ENCODE measurements around the gene GRIK5.
A peak's percentile ranks its signal among the peaks of the same experiment; 100 is the strongest.
"Not testable (repeated sequence)": the region's sequence is repeated elsewhere in the genome, so short reads cannot be mapped to it uniquely, and the experiment has no call there.

GRIK5 gene

DNA sequence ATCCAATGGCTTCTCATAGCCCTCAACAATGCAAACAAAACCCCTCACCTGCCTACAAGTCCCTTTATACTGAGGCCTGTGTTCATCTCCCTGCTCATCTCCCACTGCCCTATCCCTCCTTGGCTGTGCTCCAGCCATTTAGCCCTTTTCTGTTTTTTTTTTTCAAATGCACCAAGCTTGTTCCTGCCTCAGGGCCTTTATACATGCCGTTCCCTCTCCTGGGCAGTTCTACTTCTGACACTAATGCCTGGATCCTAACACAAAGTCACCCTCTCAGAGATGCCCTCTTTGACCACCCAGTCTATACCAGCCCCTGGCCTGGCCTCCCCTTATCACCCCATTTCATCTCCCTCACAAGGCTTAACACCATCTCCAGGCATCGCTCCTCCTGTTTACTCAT is 32.9 kb upstream of the GRIK5 start:
- TF ChIP-seq ZNF623 (tag by site-specific recombination; IDR thresholded peaks at IDR 0.05) (peak; percentile 95), ZNF341 (tag by site-specific recombination; IDR thresholded peaks at IDR 0.05; ENCODE audit: low read depth) (no peak), ZNF558 (tag by site-specific recombination; IDR thresholded peaks at IDR 0.05) (no peak), ZNF350 (tag by site-specific recombination; IDR thresholded peaks at IDR 0.05) (no peak)
- H3K4me1 ChIP-seq (ENCODE audit: control insufficient read depth, insufficient read depth, low read length) = no peaks in the 10 kb centered on the region
- CTCF ChIA-PET = interaction anchor here (0.7 to 2.5 kb wide), 13 partner anchors 8 to 414 kb away, joined by 3 to 13 read pairs (median 4); partner anchors contain the start of gene POU2F2
- H3K4me3 ChIP-seq (ENCODE audit: low read depth, low read length) = no peak overlapping the region
- H3K27ac ChIP-seq (ENCODE audit: extremely low read depth, low read depth, low read length) = no peak overlapping the region
- no peaks in the 10 kb centered on the region; the same call in 1 of the 2 replicates for H3K9me3 ChIP-seq (ENCODE audit: control insufficient read depth, insufficient read depth, low read depth, low read length)
- H3K36me3 ChIP-seq (ENCODE audit: control insufficient read depth in 2 of 2, insufficient read depth in 1 of 2, low read length in 2 of 2) = no peaks in the 10 kb centered on the region; a peak in 1 of 3 replicates
- POLR2A ChIA-PET = interaction anchor here (1.1 to 1.4 kb wide), 2 partner anchors 10 to 148 kb away, joined by 3 to 4 read pairs; no protein-coding TSS in a partner anchor

DNA sequence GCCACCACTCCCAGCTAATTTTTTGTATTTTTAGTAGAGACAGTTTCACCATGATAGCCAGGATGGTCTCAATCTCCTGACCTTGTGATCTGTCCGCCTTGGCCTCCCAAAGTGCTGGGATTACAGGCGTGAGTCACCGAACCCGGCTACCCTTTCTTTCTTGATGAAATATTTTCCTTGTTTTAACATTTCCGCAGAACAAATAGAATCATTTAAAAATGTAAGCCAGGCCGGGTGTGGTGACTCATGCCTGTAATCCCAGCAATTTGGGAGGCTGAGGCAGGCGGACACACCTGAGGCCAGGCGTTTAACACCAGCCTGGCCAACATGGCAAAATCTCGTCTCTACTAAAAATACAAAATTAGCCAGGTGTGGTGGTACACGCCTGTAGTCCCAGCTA is 30.2 kb upstream of the GRIK5 start:
- H3K9me3 ChIP-seq (ENCODE audit: control insufficient read depth, insufficient read depth, low read depth, low read length); H3K4me3 ChIP-seq (ENCODE audit: low read depth, low read length); H3K36me3 ChIP-seq (ENCODE audit: control insufficient read depth in 2 of 2, insufficient read depth in 1 of 2, low read length in 2 of 2); H3K27ac ChIP-seq (ENCODE audit: extremely low read depth, low read depth, low read length); POLR2A ChIA-PET; H3K4me1 ChIP-seq (ENCODE audit: control insufficient read depth, insufficient read depth, low read length): not testable (repeated sequence)
- CTCF ChIA-PET = interaction anchor here (0.7 to 3.7 kb wide), 6 partner anchors 9 to 350 kb away, joined by 3 to 37 read pairs (median 6); no protein-coding TSS in a partner anchor

DNA sequence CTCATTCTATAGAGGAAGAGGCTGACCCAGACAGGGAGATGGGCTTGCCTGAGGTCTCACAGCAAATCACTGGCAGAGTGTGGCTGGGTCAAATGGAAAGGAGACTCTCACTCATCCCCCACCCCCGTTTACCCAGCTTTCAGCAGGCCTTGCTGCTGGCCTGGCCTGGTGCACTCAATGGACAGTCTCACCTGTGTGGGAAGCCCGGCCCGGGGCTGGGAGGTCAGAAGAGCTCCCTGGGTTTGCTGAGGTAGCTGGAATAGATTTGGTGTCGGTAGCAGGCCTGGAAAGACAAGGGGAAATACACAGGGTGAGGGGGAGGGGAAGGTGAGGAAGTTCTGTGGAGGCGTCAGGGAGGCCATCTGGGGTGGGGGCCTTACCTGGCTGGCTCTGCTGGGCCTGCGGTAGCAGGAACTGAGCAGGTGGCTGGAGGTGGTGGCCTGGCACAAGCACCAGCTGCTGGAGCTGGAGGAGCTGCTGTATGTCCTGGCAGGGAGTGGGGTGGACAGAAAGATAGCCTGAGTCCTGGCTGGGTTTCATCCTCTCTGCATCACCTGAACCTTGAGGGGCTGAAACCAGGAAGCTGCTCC is 29.4 kb upstream of the GRIK5 start:
- Histone ChIP-seq H3K27ac (ENCODE audit: extremely low read depth, low read depth, low read length) (no peak overlapping the region), H3K4me3 (ENCODE audit: low read depth, low read length) (no peak overlapping the region), H3K36me3 (ENCODE audit: control insufficient read depth in 2 of 2, insufficient read depth in 1 of 2, low read length in 2 of 2) (no peaks in the 10 kb centered on the region; a peak in 1 of 3 replicates), H3K4me1 (ENCODE audit: control insufficient read depth, insufficient read depth, low read length) (no peaks in the 10 kb centered on the region), H3K9me3 (ENCODE audit: control insufficient read depth, insufficient read depth, low read depth, low read length) (no peaks in the 10 kb centered on the region; the same call in 1 of the 2 replicates)
- POLR2A ChIA-PET = no interaction called here
- CTCF ChIA-PET = interaction anchor here (0.5 to 3.7 kb wide), 7 partner anchors 10 to 351 kb away, joined by 3 to 37 read pairs (median 4); no protein-coding TSS in a partner anchor
- TF ChIP-seq ZFHX2 (tag by site-specific recombination; conservative IDR thresholded peaks at IDR 0.05) = no peak
- TF ChIP-seq ZNF558 (tag by site-specific recombination; IDR thresholded peaks at IDR 0.05) = no peak
- TF ChIP-seq, protein P1, sequence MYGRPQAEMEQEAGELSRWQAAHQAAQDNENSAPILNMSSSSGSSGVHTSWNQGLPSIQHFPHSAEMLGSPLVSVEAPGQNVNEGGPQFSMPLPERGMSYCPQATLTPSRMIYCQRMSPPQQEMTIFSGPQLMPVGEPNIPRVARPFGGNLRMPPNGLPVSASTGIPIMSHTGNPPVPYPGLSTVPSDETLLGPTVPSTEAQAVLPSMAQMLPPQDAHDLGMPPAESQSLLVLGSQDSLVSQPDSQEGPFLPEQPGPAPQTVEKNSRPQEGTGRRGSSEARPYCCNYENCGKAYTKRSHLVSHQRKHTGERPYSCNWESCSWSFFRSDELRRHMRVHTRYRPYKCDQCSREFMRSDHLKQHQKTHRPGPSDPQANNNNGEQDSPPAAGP (tag by site-specific recombination; IDR thresholded peaks at IDR 0.05) = no peak
- TF ChIP-seq, protein P2, sequence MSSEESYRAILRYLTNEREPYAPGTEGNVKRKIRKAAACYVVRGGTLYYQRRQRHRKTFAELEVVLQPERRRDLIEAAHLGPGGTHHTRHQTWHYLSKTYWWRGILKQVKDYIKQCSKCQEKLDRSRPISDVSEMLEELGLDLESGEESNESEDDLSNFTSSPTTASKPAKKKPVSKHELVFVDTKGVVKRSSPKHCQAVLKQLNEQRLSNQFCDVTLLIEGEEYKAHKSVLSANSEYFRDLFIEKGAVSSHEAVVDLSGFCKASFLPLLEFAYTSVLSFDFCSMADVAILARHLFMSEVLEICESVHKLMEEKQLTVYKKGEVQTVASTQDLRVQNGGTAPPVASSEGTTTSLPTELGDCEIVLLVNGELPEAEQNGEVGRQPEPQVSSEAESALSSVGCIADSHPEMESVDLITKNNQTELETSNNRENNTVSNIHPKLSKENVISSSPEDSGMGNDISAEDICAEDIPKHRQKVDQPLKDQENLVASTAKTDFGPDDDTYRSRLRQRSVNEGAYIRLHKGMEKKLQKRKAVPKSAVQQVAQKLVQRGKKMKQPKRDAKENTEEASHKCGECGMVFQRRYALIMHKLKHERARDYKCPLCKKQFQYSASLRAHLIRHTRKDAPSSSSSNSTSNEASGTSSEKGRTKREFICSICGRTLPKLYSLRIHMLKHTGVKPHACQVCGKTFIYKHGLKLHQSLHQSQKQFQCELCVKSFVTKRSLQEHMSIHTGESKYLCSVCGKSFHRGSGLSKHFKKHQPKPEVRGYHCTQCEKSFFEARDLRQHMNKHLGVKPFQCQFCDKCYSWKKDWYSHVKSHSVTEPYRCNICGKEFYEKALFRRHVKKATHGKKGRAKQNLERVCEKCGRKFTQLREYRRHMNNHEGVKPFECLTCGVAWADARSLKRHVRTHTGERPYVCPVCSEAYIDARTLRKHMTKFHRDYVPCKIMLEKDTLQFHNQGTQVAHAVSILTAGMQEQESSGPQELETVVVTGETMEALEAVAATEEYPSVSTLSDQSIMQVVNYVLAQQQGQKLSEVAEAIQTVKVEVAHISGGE (tag by site-specific recombination; conservative IDR thresholded peaks at IDR 0.05; ENCODE audit: low read depth) = no peak
- TF ChIP-seq, protein P3, sequence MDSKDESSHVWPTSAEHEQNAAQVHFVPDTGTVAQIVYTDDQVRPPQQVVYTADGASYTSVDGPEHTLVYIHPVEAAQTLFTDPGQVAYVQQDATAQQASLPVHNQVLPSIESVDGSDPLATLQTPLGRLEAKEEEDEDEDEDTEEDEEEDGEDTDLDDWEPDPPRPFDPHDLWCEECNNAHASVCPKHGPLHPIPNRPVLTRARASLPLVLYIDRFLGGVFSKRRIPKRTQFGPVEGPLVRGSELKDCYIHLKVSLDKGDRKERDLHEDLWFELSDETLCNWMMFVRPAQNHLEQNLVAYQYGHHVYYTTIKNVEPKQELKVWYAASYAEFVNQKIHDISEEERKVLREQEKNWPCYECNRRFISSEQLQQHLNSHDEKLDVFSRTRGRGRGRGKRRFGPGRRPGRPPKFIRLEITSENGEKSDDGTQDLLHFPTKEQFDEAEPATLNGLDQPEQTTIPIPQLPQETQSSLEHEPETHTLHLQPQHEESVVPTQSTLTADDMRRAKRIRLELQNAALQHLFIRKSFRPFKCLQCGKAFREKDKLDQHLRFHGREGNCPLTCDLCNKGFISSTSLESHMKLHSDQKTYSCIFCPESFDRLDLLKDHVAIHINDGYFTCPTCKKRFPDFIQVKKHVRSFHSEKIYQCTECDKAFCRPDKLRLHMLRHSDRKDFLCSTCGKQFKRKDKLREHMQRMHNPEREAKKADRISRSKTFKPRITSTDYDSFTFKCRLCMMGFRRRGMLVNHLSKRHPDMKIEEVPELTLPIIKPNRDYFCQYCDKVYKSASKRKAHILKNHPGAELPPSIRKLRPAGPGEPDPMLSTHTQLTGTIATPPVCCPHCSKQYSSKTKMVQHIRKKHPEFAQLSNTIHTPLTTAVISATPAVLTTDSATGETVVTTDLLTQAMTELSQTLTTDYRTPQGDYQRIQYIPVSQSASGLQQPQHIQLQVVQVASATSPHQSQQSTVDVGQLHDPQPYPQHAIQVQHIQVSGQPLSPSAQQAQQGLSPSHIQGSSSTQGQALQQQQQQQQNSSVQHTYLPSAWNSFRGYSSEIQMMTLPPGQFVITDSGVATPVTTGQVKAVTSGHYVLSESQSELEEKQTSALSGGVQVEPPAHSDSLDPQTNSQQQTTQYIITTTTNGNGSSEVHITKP (tag by site-specific recombination; IDR thresholded peaks at IDR 0.05) = no peak
- TF ChIP-seq, protein P4, sequence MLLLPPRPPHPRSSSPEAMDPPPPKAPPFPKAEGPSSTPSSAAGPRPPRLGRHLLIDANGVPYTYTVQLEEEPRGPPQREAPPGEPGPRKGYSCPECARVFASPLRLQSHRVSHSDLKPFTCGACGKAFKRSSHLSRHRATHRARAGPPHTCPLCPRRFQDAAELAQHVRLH (tag by site-specific recombination; IDR thresholded peaks at IDR 0.05) = no peak
- no peak for TF ChIP-seq ZBTB20 (tag by site-specific recombination; IDR thresholded peaks at IDR 0.05)
- TF ChIP-seq, protein P5, sequence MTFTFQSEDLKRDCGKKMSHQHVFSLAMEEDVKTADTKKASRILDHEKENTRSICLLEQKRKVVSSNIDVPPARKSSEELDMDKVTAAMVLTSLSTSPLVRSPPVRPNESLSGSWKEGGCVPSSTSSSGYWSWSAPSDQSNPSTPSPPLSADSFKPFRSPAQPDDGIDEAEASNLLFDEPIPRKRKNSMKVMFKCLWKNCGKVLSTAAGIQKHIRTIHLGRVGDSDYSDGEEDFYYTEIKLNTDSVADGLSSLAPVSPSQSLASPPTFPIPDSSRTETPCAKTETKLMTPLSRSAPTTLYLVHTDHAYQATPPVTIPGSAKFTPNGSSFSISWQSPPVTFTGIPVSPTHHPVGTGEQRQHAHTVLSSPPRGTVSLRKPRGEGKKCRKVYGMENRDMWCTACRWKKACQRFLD (tag by site-specific recombination; IDR thresholded peaks at IDR 0.05) = no peak
- TF ChIP-seq ZNF311 (tag by site-specific recombination; IDR thresholded peaks at IDR 0.05; ENCODE audit: borderline replicate concordance) = no peak
- TF ChIP-seq, protein P6, sequence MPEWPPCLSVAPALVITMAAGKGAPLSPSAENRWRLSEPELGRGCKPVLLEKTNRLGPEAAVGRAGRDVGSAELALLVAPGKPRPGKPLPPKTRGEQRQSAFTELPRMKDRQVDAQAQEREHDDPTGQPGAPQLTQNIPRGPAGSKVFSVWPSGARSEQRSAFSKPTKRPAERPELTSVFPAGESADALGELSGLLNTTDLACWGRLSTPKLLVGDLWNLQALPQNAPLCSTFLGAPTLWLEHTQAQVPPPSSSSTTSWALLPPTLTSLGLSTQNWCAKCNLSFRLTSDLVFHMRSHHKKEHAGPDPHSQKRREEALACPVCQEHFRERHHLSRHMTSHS (tag by site-specific recombination; IDR thresholded peaks at IDR 0.05) = no peak
- TF ChIP-seq ZNF830 (tag by site-specific recombination; IDR thresholded peaks at IDR 0.05; ENCODE audit: low read depth) = no peak
- no peak for TF ChIP-seq ZNF560 (tag by site-specific recombination; IDR thresholded peaks at IDR 0.05; ENCODE audit: borderline replicate concordance)
- no peak for TF ChIP-seq ZNF521 (tag by site-specific recombination; IDR thresholded peaks at IDR 0.05)
- TF ChIP-seq ZNF394 (tag by site-specific recombination; IDR thresholded peaks at IDR 0.05; ENCODE audit: borderline replicate concordance) = no peak
